SU-DHL-6 (cell line): ENCODE data around the gene SLC18A3.

Source experiments
- H2AFZ ChIP-seq: fragments of 200-600 bp; sonication (generic); 2 replicates; pipeline ENCODE4 v1.6.1; 2014; ENCODE audit warnings: low read depth, mild to moderate bottlenecking, moderate library complexity, mixed read lengths, antibody characterized with exemption, low read length; ENCODE audit not compliant: severe bottlenecking
- H3F3A ChIP-seq: fragments of 200-600 bp; shearing (Covaris generic); 2 replicates; pipeline ENCODE4 v1.6.0; 2016; ENCODE audit warnings: antibody characterized with exemption, mild to moderate bottlenecking; ENCODE audit not compliant: insufficient read depth
- H3K27ac ChIP-seq: fragments of 200-600 bp; sonication (generic); 2 replicates; pipeline ENCODE4 v1.5.1; 2016; ENCODE audit warnings: low read depth, mild to moderate bottlenecking, low read length, moderate library complexity, mixed read lengths
- H3K27me3 ChIP-seq: fragments of 200-600 bp; sonication (generic), shearing (Covaris generic); 2 replicates; pipeline ENCODE4 v1.6.0; 2014; ENCODE audit warnings: mild to moderate bottlenecking, low read length
- H3K36me3 ChIP-seq: fragments of 200-600 bp; sonication (generic); 2 replicates; pipeline ENCODE4 v1.6.1; 2014; ENCODE audit warnings: mild to moderate bottlenecking, low read length, mixed read lengths
- H3K4me2 ChIP-seq: fragments of 300-600, 200-600 bp; shearing (Covaris generic), sonication (generic); 2 replicates; pipeline ENCODE4 v1.6.0; 2014; ENCODE audit warnings: low read length, low read depth, mild to moderate bottlenecking; ENCODE audit not compliant: poor library complexity, severe bottlenecking
- H3K4me3 ChIP-seq: fragments of 200-600 bp; sonication (generic); 2 replicates; pipeline ENCODE4 v1.5.1; 2014; ENCODE audit warnings: antibody characterized with exemption, low read length, mild to moderate bottlenecking, mixed read lengths; ENCODE audit not compliant: insufficient read depth, poor library complexity, severe bottlenecking
- H3K79me2 ChIP-seq: fragments of 200-600 bp; sonication (generic); 2 replicates; pipeline ENCODE4 v1.6.1; 2014; ENCODE audit warnings: mild to moderate bottlenecking, low read length, moderate library complexity; ENCODE audit not compliant: insufficient read depth
- H3K9ac ChIP-seq: fragments of 200-600 bp; sonication (generic); 2 replicates; pipeline ENCODE4 v1.7.0; 2014; ENCODE audit warnings: mild to moderate bottlenecking, low read length
- H3K9me2 ChIP-seq: fragments of 200-600 bp; sonication (generic); replicated peaks from 2 replicates; pipeline ENCODE4 v1.6.1; 2014; ENCODE audit warnings: low read length; ENCODE audit not compliant: insufficient read depth
- H3K9me3 ChIP-seq: fragments of 200-600 bp; sonication (generic); 2 replicates; pipeline ENCODE4 v1.6.1; 2014; ENCODE audit warnings: low read length, mixed read lengths; ENCODE audit not compliant: insufficient read depth
- H4K20me1 ChIP-seq: fragments of 200-600 bp; sonication (generic); 2 replicates; pipeline ENCODE4 v1.6.1; 2014; ENCODE audit warnings: low read depth, mild to moderate bottlenecking, antibody characterized with exemption, low read length, moderate library complexity, mixed read lengths
- EZH2phosphoT487 ChIP-seq: fragments of 200-600 bp; sonication (generic), shearing (Covaris generic); conservative IDR thresholded peaks from 2 replicates; pipeline ENCODE4 v1.6.1; 2018; ENCODE audit warnings: mild to moderate bottlenecking, antibody characterized with exemption, low read length, moderate library complexity, mixed read lengths
- TF ChIP-seq, protein P1 (sequence below): fragments of 200-600 bp; sonication (generic); IDR thresholded peaks from one replicate; pipeline ENCODE4 v1.5.1; 2017; ENCODE audit warnings: antibody characterized with exemption, mild to moderate bottlenecking, low read length, moderate library complexity; ENCODE audit not compliant: insufficient read depth, poor library complexity, severe bottlenecking

SLC18A3 gene

DNA sequence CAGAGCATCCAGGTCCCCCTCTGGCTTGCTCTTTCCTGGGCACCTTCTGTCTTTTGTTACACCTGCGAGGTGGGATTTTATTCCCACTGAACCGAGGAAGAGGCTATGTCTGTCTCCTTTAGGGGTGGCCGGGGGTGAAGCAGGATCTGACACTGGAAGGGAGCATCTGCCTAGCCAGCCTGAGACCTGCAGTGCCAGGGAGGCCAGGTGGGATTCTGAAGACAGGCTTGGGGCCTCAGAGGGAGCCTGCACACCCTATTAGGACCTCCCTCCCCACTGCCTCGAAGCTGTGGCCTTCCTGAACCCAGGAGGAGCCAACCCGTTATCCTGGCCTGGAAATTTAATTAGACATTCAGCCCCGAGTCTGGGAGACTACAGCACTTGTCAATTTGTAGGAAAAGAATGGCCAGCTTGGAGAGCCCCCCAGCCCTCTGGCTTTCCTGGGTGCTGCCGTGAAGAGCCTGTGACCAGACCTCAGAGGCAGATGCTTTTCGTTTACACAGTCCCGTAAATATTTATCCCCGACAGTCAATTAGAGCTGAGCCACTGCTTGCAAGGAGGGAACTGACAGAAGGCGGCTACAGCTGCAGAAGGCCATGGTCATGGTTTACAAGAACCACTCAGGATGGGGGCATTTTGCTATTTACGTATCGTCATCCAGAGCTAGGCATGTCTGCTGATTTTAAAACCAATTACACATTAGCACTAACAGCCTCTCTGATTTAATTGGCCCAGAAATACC is 23.4 kb downstream of the SLC18A3 start:
- no peaks in the 10 kb centered on the region for H3K9me3 ChIP-seq
- no peaks in the 10 kb centered on the region for H3F3A ChIP-seq
- H3K4me3 ChIP-seq: no peak overlapping the region
- no peak overlapping the region for H3K27ac ChIP-seq
- H3K36me3 ChIP-seq: no peaks in the 10 kb centered on the region
- H3K4me2 ChIP-seq: no peak overlapping the region
- no peak overlapping the region for H3K9ac ChIP-seq
- H2AFZ ChIP-seq: no peak overlapping the region
- H4K20me1 ChIP-seq: no peaks in the 10 kb centered on the region
- no peaks in the 10 kb centered on the region for H3K79me2 ChIP-seq
- no peaks in the 10 kb centered on the region for H3K9me2 ChIP-seq
- TF ChIP-seq, protein P1, sequence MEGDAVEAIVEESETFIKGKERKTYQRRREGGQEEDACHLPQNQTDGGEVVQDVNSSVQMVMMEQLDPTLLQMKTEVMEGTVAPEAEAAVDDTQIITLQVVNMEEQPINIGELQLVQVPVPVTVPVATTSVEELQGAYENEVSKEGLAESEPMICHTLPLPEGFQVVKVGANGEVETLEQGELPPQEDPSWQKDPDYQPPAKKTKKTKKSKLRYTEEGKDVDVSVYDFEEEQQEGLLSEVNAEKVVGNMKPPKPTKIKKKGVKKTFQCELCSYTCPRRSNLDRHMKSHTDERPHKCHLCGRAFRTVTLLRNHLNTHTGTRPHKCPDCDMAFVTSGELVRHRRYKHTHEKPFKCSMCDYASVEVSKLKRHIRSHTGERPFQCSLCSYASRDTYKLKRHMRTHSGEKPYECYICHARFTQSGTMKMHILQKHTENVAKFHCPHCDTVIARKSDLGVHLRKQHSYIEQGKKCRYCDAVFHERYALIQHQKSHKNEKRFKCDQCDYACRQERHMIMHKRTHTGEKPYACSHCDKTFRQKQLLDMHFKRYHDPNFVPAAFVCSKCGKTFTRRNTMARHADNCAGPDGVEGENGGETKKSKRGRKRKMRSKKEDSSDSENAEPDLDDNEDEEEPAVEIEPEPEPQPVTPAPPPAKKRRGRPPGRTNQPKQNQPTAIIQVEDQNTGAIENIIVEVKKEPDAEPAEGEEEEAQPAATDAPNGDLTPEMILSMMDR: no peak
- no peak for TF ChIP-seq EZH2phosphoT487
- no peaks in the 10 kb centered on the region for H3K27me3 ChIP-seq

DNA sequence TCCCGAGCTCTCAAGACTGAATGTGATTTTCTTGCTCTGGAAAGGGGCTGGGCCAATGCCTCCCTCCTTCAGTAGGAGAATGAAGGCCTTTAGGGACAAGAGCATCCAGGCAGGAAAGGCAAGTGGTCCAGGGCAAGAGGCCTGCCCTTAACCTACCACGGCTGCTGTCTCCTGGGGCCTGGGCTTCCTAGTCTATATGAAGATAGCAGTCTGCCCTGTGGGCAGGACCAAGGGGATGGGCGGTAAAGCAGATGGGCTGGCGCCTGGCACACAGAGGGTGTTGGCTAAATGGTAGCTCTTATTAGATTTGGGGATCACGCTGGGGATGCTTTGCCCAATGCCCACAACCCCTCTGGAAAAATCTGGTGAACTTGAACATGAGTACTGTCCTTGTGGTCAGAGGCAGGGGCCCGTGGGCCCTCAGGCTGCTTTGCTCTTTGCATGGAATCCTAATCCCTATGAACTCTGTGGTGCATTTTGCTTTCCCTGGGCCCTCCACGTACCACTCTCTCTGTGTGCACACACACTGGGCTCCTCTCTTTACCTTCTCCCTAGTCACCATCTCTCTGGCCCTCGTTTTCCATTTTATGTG is 24.1 kb downstream of the SLC18A3 start:
- Histone ChIP-seq H3F3A (no peaks in the 10 kb centered on the region), H3K79me2 (no peaks in the 10 kb centered on the region), H3K4me3 (no peak overlapping the region), H3K36me3 (no peaks in the 10 kb centered on the region), H3K27me3 (no peaks in the 10 kb centered on the region), H3K4me2 (no peak overlapping the region), H4K20me1 (no peaks in the 10 kb centered on the region), H3K9ac (no peak overlapping the region), H2AFZ (no peak overlapping the region), H3K27ac (no peak overlapping the region), H3K9me3 (no peaks in the 10 kb centered on the region), H3K9me2 (no peaks in the 10 kb centered on the region)
- TF ChIP-seq, protein P1: no peak
- TF ChIP-seq EZH2phosphoT487: no peak

DNA sequence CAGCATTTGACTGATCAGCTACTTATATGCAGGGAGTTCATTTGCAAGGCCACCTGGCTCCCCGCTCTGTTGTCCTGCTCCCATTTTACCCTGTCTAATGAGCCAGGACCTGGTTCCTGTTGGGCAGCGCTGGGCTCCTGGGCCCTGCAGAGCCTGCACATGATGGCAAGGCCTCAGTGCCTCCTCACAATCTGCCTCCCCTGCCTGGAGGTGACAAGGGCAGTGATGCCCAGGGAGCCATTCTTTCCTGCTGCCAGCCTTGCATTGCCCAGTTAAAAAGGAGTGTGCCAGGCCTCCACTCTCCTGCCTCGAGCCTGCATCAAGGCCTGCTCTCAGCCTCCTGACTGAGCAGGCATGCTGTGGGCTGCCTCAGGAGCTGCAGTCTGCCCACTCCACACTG is 32.2 kb downstream of the SLC18A3 start:
- Histone ChIP-seq H3K9ac (no peak overlapping the region), H3F3A (no peaks in the 10 kb centered on the region), H3K9me3 (no peaks in the 10 kb centered on the region), H2AFZ (no peak overlapping the region), H3K4me2 (no peak overlapping the region), H3K79me2 (no peaks in the 10 kb centered on the region), H3K36me3 (no peaks in the 10 kb centered on the region), H3K4me3 (no peak overlapping the region), H3K27ac (no peak overlapping the region), H3K27me3 (no peaks in the 10 kb centered on the region), H4K20me1 (no peaks in the 10 kb centered on the region), H3K9me2 (no peaks in the 10 kb centered on the region)
- TF ChIP-seq EZH2phosphoT487: no peak
- TF ChIP-seq, protein P1: no peak
